ENCODE measurements around the gene LENEP. TPM values are rescaled to one million over a fixed set of nuclear protein-coding genes. Genes with fewer than 3 reads are reported as not detected.
"Not testable (repeated sequence)": the region's sequence is repeated elsewhere in the genome, so short reads cannot be mapped to it uniquely, and the experiment has no call there.

The LENEP gene
- total and polyA plus RNA-seq, 9 donors, result 0.24 to 0.40 (median 0.35) TPM; not detected in 5

DNA sequence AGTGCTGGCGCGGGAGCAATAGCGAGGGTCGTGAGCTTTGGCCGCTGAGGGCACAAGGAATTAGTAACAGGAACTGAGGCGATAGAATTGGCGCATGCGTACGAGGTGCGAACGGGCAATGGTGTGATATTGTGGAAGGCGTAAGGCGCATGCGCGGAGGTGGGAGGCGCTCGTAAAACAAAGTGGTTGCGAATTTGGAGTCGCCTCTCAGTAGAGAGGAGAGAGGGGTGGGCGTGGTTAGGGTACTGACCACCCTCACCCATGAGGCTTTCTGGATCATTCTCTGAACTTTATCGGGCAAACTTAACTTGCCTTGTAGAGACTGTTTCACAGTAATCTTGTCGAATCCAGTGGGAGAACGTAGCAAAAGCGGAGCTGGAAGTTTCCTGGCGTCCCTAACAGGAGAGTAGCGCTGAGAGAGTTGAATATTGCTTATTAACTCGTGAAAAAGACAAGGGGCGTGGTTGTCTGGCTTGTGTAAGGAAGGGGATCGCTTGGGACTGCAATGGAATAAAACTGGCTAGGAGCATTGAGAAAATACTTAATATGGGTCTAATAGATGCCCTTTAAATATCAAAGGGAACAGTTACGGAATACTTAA is 18.5 kb upstream of the LENEP start:
- Histone ChIP-seq H3K27me3 (ENCODE audit: control insufficient read depth, insufficient read depth, low read length) (no peaks in the 10 kb centered on the region), H3K36me3 (ENCODE audit: control insufficient read depth, insufficient read depth, low read length) (peaks cover 18% of the 10 kb centered on the region), H3K4me3 (ENCODE audit: low read length) (peak overlapping the region; percentile 79), H3K27ac (ENCODE audit: low read length) (peak overlapping the region; percentile 99), H3K9me3 (replicated peaks; ENCODE audit: control insufficient read depth, low read depth, low read length) (no peaks in the 10 kb centered on the region), H3K4me1 (ENCODE audit: control insufficient read depth, insufficient read depth, low read length) (peaks cover 39% of the 10 kb centered on the region)
- DNase-seq, result peak; percentile 99
- WGBS (ENCODE audit: insufficient coverage), result under 1% methylated on average over 24 of the region's 30 CpGs

DNA sequence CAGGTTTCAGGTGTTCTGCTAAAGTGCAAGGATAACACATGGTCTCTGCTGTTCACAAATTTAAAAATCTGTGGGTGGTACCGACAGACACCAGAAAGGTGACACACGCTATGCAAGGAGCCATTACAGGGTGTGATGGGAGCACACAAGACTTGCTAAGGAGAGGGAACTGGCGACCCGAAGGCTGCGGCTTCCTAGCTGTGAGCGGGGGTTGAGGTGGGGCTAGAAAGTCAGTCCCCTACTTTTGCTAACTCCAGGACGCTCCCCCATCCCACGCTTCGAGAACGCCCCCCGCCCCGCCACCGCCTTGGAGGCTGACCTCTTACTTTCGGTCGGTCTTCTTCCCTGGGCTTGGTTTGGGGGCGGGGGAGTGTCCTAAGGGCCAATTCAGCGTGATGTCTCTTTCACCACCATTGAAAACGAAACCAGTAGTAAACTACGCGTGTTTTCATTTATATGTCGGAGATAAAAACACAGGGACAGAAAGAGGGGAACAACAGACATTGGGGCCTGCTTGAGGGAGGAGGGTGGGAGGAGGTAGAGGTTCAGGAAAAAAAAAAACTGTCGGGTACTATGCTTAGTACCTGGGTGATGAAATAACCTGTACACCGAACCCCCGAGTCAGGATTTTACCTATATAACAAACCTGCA is 17.9 kb upstream of the LENEP start:
- DNase-seq, result peak; percentile 80
- H3K4me3 ChIP-seq (ENCODE audit: low read length), result peak overlapping the region; percentile 79
- peak overlapping the region; percentile 99 for H3K27ac ChIP-seq (ENCODE audit: low read length)
- H3K36me3 ChIP-seq (ENCODE audit: control insufficient read depth, insufficient read depth, low read length), result peaks cover 18% of the 10 kb centered on the region
- 0% methylated on average over 2 of the region's 24 CpGs for WGBS (ENCODE audit: insufficient coverage)
- H3K4me1 ChIP-seq (ENCODE audit: control insufficient read depth, insufficient read depth, low read length), result peaks cover 32% of the 10 kb centered on the region
- no peaks in the 10 kb centered on the region for H3K27me3 ChIP-seq (ENCODE audit: control insufficient read depth, insufficient read depth, low read length)
- no peaks in the 10 kb centered on the region for H3K9me3 ChIP-seq (replicated peaks; ENCODE audit: control insufficient read depth, low read depth, low read length)

DNA sequence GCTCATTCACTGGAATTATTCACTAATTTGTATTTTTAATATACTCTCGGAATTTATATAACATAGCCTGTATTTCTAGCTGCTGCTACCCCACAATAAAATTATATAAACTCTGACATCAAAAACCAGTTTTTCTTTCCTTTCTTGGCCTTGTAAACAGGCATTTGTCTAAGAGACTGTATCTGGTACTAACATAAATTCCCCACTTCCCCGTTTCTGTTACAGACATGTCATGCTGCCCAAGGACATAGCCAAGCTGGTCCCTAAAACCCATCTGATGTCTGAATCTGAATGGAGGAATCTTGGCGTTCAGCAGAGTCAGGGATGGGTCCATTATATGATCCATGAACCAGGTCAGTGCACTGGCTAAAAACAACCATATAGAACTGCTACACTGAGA is 15.6 kb upstream of the LENEP start:
- H3K27ac ChIP-seq (ENCODE audit: low read length); H3K4me3 ChIP-seq (ENCODE audit: low read length): not testable (repeated sequence)

DNA sequence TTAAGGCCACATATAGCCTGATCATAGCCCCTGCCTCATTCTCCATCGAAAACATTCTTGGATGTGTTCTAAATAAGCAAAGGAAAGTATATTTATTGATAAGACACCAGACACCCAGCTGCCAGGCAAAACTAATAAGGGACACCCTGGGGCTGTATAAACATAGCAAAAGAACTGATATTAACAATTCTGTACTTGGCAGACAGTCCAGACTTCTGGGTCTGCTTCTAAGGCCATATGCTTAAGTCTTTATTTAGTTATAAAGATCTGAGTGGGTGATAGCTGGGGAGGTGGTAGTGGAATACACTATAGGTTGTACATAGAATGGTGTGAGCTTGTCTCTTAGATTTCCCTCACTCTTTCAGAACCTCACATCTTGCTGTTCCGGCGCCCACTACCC is 15.0 kb upstream of the LENEP start:
- H3K27me3 ChIP-seq (ENCODE audit: control insufficient read depth, insufficient read depth, low read length), result no peaks in the 10 kb centered on the region
- no CpG with 5 or more reads among the region's 3 CpGs for WGBS (ENCODE audit: insufficient coverage)
- H3K4me1 ChIP-seq (ENCODE audit: control insufficient read depth, insufficient read depth, low read length), result peaks cover 11% of the 10 kb centered on the region
- H3K4me3 ChIP-seq (ENCODE audit: low read length), result no peak overlapping the region
- no peak overlapping the region for H3K27ac ChIP-seq (ENCODE audit: low read length)
- H3K9me3 ChIP-seq (replicated peaks; ENCODE audit: control insufficient read depth, low read depth, low read length), result no peaks in the 10 kb centered on the region
- no peak for DNase-seq
- peaks cover 18% of the 10 kb centered on the region for H3K36me3 ChIP-seq (ENCODE audit: control insufficient read depth, insufficient read depth, low read length)

More for the DNA sequence above, 15.6 kb upstream of the LENEP start:
- peaks cover 17% of the 10 kb centered on the region for H3K4me1 ChIP-seq (ENCODE audit: control insufficient read depth, insufficient read depth, low read length)
- not testable (repeated sequence) for H3K27me3 ChIP-seq (ENCODE audit: control insufficient read depth, insufficient read depth, low read length); DNase-seq; H3K9me3 ChIP-seq (replicated peaks; ENCODE audit: control insufficient read depth, low read depth, low read length)
- H3K36me3 ChIP-seq (ENCODE audit: control insufficient read depth, insufficient read depth, low read length), result peaks cover 18% of the 10 kb centered on the region
- WGBS (ENCODE audit: insufficient coverage), result no CpG with 5 or more reads among the region's 3 CpGs

DNA sequence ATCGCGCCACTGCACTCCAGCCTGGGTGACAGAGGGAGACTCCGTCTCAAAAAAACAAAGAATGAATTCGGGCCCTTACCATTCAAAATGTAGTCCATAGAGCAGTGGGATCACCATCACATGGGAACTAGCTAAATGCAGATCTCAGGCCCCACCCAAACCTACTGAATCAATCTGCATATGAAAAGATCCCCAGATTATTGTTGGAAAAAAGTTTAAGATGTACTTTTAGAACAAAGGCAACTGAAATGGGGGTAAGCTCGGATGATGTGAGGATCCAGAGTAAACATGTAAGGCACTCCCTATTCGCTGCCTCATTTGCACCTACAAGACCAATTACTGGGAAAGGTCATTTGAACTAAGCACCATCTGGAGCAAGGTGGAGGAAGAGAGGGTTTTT is 11.0 kb upstream of the LENEP start:
- Histone ChIP-seq H3K4me3 (ENCODE audit: low read length) (peak overlapping the region; percentile 38), H3K9me3 (replicated peaks; ENCODE audit: control insufficient read depth, low read depth, low read length) (no peaks in the 10 kb centered on the region), H3K27me3 (ENCODE audit: control insufficient read depth, insufficient read depth, low read length) (no peaks in the 10 kb centered on the region), H3K4me1 (ENCODE audit: control insufficient read depth, insufficient read depth, low read length) (peaks cover 11% of the 10 kb centered on the region), H3K36me3 (ENCODE audit: control insufficient read depth, insufficient read depth, low read length) (peaks cover 21% of the 10 kb centered on the region), H3K27ac (ENCODE audit: low read length) (no peak overlapping the region)
- no peak for DNase-seq
- WGBS (ENCODE audit: insufficient coverage), result no CpG with 5 or more reads among the region's 6 CpGs

DNA sequence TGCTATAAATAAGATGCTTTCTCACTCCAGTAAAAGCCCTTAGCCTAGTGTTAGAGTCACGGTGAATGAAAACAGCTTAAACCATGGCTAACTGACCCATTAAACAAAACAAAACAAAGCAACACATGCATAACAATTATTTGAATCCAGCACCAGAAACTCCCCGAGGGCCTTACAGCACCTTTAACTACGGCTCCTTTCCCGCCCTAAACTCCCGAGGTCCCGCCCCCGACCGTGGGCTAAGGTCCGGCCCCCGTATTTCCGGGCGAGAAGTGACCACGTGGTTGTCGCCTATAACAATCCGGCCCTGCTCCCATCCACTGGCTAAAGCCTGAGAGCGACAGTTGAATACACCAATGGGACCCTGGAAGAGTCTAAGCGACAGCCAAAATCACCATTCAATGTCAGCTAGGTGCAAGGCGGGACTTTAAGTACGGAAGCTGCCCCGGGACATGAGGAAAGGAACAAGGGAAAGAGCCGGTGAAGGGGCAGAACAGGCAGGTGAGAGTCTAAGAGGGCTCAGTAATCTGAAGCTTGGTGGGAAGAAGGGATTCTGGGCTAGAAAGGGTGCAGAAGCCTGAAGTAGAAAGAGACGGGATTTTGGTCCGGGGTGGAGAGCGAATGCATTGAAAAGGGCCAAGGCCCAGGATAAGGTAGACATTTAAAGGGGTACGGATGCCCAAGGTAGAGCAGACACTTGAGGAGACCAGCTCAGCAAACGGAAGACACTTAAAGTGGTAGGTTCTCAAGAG is 10.3 kb upstream of the LENEP start, which contains the start of gene FLAD1:
TSS of gene FLAD1 (plus strand) at position 448 of the 752 bp plus-strand sequence. CDS start 351 bp downstream, outside the sequence.
- H3K4me3 ChIP-seq (ENCODE audit: low read length), result peak within 1 kb of the TSS; percentile 62
- peak; percentile 100 for DNase-seq
- H3K36me3 ChIP-seq (ENCODE audit: control insufficient read depth, insufficient read depth, low read length), result peaks cover 23% of the 10 kb centered on the region
- no peaks in the 10 kb centered on the region for H3K9me3 ChIP-seq (replicated peaks; ENCODE audit: control insufficient read depth, low read depth, low read length)
- H3K27me3 ChIP-seq (ENCODE audit: control insufficient read depth, insufficient read depth, low read length), result no peaks in the 10 kb centered on the region
- H3K4me1 ChIP-seq (ENCODE audit: control insufficient read depth, insufficient read depth, low read length), result peaks cover 11% of the 10 kb centered on the region
- WGBS (ENCODE audit: insufficient coverage), result under 1% methylated on average over 20 of the region's 26 CpGs
- H3K27ac ChIP-seq (ENCODE audit: low read length), result peak within 1 kb of the TSS; percentile 66

DNA sequence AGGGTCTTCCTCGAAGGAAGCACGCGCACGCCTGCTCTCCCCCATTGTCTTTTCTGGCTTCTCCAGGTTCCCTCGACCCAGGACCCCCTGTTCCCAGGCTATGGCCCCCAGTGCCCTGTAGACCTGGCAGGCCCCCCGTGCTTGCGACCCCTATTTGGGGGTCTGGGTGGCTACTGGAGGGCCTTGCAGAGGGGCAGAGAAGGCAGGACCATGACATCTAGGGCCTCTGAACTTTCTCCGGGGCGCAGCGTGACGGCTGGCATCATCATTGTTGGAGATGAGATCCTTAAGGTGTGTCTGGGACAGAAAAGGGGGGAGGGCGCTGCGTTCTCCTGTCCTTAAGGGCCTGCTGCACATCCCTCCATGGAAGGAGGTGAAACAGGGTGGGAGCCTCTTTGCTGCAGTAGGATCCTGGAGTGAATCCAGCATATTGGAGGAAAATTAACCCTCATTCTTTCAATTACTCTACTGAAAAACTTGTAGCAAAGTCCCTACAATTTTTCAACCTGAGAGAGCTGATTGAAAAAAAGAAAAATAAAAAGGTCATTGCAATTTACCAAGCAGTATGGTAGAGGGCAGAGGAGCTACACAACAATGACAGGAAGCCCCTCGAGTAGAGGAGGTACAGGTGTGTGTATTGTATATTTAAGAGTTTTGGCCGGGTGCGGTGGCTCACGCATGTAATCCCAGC is 9.5 kb upstream of the LENEP start:
- 4% methylated on average over 12 of the region's 17 CpGs for WGBS (ENCODE audit: insufficient coverage)
- Histone ChIP-seq H3K4me1 (ENCODE audit: control insufficient read depth, insufficient read depth, low read length) (peaks cover 11% of the 10 kb centered on the region), H3K27me3 (ENCODE audit: control insufficient read depth, insufficient read depth, low read length) (no peaks in the 10 kb centered on the region), H3K4me3 (ENCODE audit: low read length) (peak overlapping the region; percentile 62), H3K9me3 (replicated peaks; ENCODE audit: control insufficient read depth, low read depth, low read length) (no peaks in the 10 kb centered on the region), H3K36me3 (ENCODE audit: control insufficient read depth, insufficient read depth, low read length) (peaks cover 26% of the 10 kb centered on the region), H3K27ac (ENCODE audit: low read length) (no peak overlapping the region)
- DNase-seq, result no peak

DNA sequence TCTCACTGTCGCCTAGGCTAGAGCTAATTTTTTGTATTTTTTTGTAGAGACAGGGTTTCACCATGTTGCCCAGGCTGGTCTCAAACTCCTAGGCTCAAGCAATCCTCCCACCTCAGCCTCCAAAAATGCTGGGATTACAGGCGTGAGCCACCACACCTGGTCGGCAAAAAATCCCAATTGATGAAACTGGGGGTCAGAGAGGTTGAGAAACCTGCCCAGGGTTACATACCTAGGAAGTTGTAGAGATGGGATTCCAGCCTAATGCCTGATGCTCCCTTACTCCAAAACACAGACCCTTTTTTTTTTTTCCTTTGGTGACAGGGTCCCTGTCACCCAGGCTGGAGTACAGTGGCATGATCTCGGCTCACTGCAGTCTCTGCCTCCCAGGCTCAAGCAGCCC is 6.7 kb upstream of the LENEP start:
- Histone ChIP-seq H3K36me3 (ENCODE audit: control insufficient read depth, insufficient read depth, low read length) (peaks cover 39% of the 10 kb centered on the region), H3K4me1 (ENCODE audit: control insufficient read depth, insufficient read depth, low read length) (peaks cover 11% of the 10 kb centered on the region)
- DNase-seq; H3K27ac ChIP-seq (ENCODE audit: low read length); H3K4me3 ChIP-seq (ENCODE audit: low read length); H3K9me3 ChIP-seq (replicated peaks; ENCODE audit: control insufficient read depth, low read depth, low read length); H3K27me3 ChIP-seq (ENCODE audit: control insufficient read depth, insufficient read depth, low read length): not testable (repeated sequence)
- WGBS (ENCODE audit: insufficient coverage), result 100% methylated on average over 1 of the region's 4 CpGs

DNA sequence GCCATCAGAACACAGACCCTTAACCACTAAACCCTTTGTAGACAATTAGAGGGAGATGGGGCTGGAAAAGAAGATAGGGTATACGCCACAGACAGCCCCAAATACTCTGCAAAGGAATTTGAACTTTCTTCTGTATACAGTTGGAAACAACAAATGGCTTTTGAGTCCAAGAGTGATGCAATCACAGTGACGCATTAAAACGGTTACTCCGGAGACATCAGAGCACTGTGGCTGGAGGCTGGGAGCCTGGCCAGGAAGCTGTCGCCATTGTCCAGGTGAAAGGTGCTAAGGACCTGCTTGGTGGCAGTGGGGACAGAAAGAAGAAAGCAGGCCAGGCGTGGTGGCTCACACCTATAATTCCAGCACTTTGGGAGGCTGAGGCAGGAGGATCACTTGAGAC is 6.1 kb upstream of the LENEP start:
- Histone ChIP-seq H3K4me1 (ENCODE audit: control insufficient read depth, insufficient read depth, low read length) (peaks cover 10% of the 10 kb centered on the region), H3K36me3 (ENCODE audit: control insufficient read depth, insufficient read depth, low read length) (peaks cover 39% of the 10 kb centered on the region), H3K9me3 (replicated peaks; ENCODE audit: control insufficient read depth, low read depth, low read length) (no peaks in the 10 kb centered on the region), H3K27me3 (ENCODE audit: control insufficient read depth, insufficient read depth, low read length) (no peaks in the 10 kb centered on the region), H3K4me3 (ENCODE audit: low read length) (no peak overlapping the region), H3K27ac (ENCODE audit: low read length) (no peak overlapping the region)
- no peak for DNase-seq
- 48% methylated on average over 3 of the region's 6 CpGs for WGBS (ENCODE audit: insufficient coverage)

Measured in muscle of leg (tissue), 11 donors.